Vagina (tissue), 2 donors: ENCODE data around the gene PHYHIPL.

Source experiments
- CTCF ChIP-seq, 3 experiments: fragments of 450-650 bp in 2 of 3; fragments of 200-600 bp in 1 of 3; sonication (generic) in 1 of 3; IDR thresholded peaks; one replicate each; pipeline ENCODE4 v1.5.1; 2017 to 2019; ENCODE audit warnings: antibody characterized with exemption in 3 of 3, mild to moderate bottlenecking in 2 of 3, moderate library complexity in 2 of 3
- POLR2A ChIP-seq, 2 donors: fragments of 450-650 bp; IDR thresholded peaks; one replicate each; pipeline ENCODE4 v1.6.1; 2017; ENCODE audit warnings: antibody characterized with exemption in 2 of 2, mild to moderate bottlenecking in 2 of 2, moderate library complexity in 2 of 2

DNA sequence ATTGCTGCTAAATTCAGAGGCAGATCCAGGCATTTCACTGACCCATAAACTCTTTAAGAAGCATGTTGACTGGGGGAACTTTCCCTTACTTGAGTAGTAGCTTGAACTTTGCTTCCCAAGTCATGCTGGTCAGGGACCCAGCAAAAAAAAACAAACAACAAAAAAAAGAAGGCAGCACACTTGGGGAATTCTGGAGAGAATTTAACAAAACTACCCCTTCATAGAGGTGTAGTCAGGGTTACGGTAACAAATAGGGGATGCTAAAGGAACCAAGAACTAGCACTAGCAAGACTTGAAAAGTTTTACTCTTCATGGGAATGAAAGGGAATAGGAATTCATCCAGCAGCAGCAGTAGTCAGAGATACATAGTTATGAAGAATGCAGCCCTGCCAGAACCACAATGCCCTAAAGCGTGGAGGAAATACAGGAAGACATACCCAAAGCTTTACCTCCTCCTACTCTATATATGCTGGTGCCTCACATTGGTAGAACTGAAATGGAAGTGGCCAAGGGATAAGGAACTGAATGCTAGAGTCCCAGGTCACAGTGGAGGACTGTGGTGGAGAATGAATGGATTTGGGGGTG lies 67.3 kb downstream of the PHYHIPL start:
- TF ChIP-seq POLR2A (IDR thresholded peaks at IDR 0.05) (no peak), CTCF (IDR thresholded peaks at IDR 0.05) (no peak)
